WTC11 (cell line): Measurements from ENCODE around the gene CTNNA2. TPM values are rescaled to one million over a fixed set of nuclear protein-coding genes. Genes with fewer than 3 reads are reported as not detected.

Experiments used
- ATAC-seq: fragments of 200-7000 bp; cut with Tn5 transposase; 2 replicates; pipeline ENCODE4 v1.10.0; 2021; ENCODE audit warnings: mild to moderate bottlenecking, moderate library complexity
- CTCF ChIA-PET: fragments of 300-600 bp; sonication (Branson Sonifier 250); formaldehyde crosslinking; loops from one replicate; lab custom pipeline; 2021; ENCODE audit warnings: antibody characterized with exemption; lab: Charles Lee
- POLR2A ChIA-PET: fragments of 350-600 bp; sonication (Branson Sonifier 250); formaldehyde crosslinking; loops from one replicate; lab custom pipeline; 2021; ENCODE audit warnings: antibody characterized with exemption; lab: Charles Lee
- DNase-seq: peaks from one replicate; pipeline ENCODE4 v3.0.0; 2021; ENCODE audit warnings: low spot score
- H3K27ac Mint-ChIP-seq: 2 replicates; pipeline ENCODE4 v1.8.0; 2021; ENCODE audit warnings: mixed read lengths
- H3K27me3 Mint-ChIP-seq: 2 replicates; pipeline ENCODE4 v1.8.0; 2021; ENCODE audit warnings: low read depth, mild to moderate bottlenecking, moderate library complexity, mixed read lengths
- H3K36me3 Mint-ChIP-seq: 2 replicates; pipeline ENCODE4 v1.8.0; 2021; ENCODE audit warnings: mixed read lengths
- H3K4me1 Mint-ChIP-seq: 2 replicates; pipeline ENCODE4 v1.8.0; 2022; ENCODE audit warnings: mixed read lengths
- H3K4me3 Mint-ChIP-seq: 2 replicates; pipeline ENCODE4 v1.8.0; 2021; ENCODE audit warnings: mild to moderate bottlenecking, moderate library complexity, mixed read lengths
- H3K9me3 Mint-ChIP-seq: 2 replicates; pipeline ENCODE4 v1.8.0; 2021; ENCODE audit warnings: mixed read lengths
- AFF4 ChIP-seq: sonication (generic); formaldehyde crosslinking; IDR thresholded peaks from 2 replicates; pipeline ENCODE4 v1.8.1; 2023; ENCODE audit warnings: mild to moderate bottlenecking, missing genetic modification reagents, borderline replicate concordance
- ATF3 ChIP-seq: sonication (generic); formaldehyde crosslinking; conservative IDR thresholded peaks from 2 replicates; pipeline ENCODE4 v1.8.1; 2022; ENCODE audit warnings: mild to moderate bottlenecking, missing genetic modification reagents
- CREB1 ChIP-seq: sonication (generic); formaldehyde crosslinking; IDR thresholded peaks from 2 replicates; pipeline ENCODE4 v1.8.0; 2023; ENCODE audit warnings: mild to moderate bottlenecking, missing genetic modification reagents
- ETV6 ChIP-seq: sonication (generic); formaldehyde crosslinking; IDR thresholded peaks from 2 replicates; pipeline ENCODE4 v1.8.1; 2022; ENCODE audit warnings: mild to moderate bottlenecking, missing genetic modification reagents
- FOXP1 ChIP-seq: sonication (generic); formaldehyde crosslinking; IDR thresholded peaks from 2 replicates; pipeline ENCODE4 v1.8.0; 2022; ENCODE audit warnings: missing genetic modification reagents, mild to moderate bottlenecking, moderate library complexity, borderline replicate concordance
- MAX ChIP-seq: sonication (generic); formaldehyde crosslinking; IDR thresholded peaks from 2 replicates; pipeline ENCODE4 v1.8.0; 2022; ENCODE audit warnings: mild to moderate bottlenecking, missing genetic modification reagents
- STAT6 ChIP-seq: sonication (generic); formaldehyde crosslinking; conservative IDR thresholded peaks from 2 replicates; pipeline ENCODE4 v1.8.1; 2023; ENCODE audit warnings: mild to moderate bottlenecking, low read depth, missing genetic modification reagents, moderate library complexity
- ZBTB21 ChIP-seq: sonication (generic); formaldehyde crosslinking; IDR thresholded peaks from 2 replicates; pipeline ENCODE4 v1.8.1; 2023; ENCODE audit warnings: mild to moderate bottlenecking, missing genetic modification reagents, borderline replicate concordance
- ZNF121 ChIP-seq: sonication (generic); formaldehyde crosslinking; IDR thresholded peaks from 2 replicates; pipeline ENCODE4 v1.8.0; 2023; ENCODE audit warnings: missing genetic modification reagents
- total RNA-seq: library from RNA; stranded (reverse); gene quantifications from 3 replicates; pipeline ENCODE4 v1.2.3, GENCODE V29; 2021
- TF ChIP-seq, protein P1 (sequence below): fragments of 250-450 bp; sonication (Bioruptor Pico); IDR thresholded peaks from 2 replicates; pipeline ENCODE4 v2.1.2; 2022; ENCODE audit warnings: mild to moderate bottlenecking, moderate library complexity

The CTNNA2 gene
- total RNA-seq, 1 experiment from 2014 or later: 3.8 TPM

DNA sequence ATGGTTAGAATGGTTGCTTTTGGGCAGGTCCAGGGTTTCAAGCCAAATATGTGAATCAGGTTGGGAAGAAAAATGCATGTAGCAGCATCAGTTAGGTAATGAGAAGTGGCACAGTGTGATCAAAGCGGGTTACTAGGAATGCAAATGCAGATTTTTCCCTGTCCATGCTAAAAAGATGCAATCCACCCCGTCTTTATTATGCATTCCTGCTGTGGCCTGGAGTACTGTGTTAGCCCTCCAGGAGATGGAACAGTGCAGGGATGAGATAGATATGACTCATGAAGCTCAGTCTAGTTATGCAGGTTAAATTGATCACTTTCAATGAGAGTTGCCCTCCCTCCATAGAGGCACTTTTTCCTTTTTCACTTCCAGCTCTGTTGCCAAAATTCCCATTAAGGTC is 283.8 kb downstream of the CTNNA2 start:
- Mint-ChIP-seq H3K4me1 (peaks cover 42% of the 10 kb centered on the region), H3K36me3 (peaks cover 11% of the 10 kb centered on the region), H3K27me3 (no peaks in the 10 kb centered on the region), H3K4me3 (no peak overlapping the region), H3K9me3 (peaks cover 20% of the 10 kb centered on the region), H3K27ac (no peak overlapping the region)
- ChIA-PET CTCF (interaction anchor here (0.8 kb wide), 1 partner anchor 126 kb away, joined by 3 read pairs; no protein-coding TSS in a partner anchor), POLR2A (no interaction called here)
- TF ChIP-seq ZBTB21 (CRISPR knock-in tag): no peak
- TF ChIP-seq STAT6 (CRISPR knock-in tag): no peak
- no peak for TF ChIP-seq AFF4 (CRISPR knock-in tag)
- TF ChIP-seq, protein P1, sequence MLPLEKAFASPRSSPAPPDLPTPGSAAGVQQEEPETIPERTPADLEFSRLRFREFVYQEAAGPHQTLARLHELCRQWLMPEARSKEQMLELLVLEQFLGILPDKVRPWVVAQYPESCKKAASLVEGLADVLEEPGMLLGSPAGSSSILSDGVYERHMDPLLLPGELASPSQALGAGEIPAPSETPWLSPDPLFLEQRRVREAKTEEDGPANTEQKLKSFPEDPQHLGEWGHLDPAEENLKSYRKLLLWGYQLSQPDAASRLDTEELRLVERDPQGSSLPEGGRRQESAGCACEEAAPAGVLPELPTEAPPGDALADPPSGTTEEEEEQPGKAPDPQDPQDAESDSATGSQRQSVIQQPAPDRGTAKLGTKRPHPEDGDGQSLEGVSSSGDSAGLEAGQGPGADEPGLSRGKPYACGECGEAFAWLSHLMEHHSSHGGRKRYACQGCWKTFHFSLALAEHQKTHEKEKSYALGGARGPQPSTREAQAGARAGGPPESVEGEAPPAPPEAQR (CRISPR knock-in tag): no peak
- TF ChIP-seq FOXP1: no peak
- peak; percentile 41 for ATAC-seq
- DNase-seq: no peak

DNA sequence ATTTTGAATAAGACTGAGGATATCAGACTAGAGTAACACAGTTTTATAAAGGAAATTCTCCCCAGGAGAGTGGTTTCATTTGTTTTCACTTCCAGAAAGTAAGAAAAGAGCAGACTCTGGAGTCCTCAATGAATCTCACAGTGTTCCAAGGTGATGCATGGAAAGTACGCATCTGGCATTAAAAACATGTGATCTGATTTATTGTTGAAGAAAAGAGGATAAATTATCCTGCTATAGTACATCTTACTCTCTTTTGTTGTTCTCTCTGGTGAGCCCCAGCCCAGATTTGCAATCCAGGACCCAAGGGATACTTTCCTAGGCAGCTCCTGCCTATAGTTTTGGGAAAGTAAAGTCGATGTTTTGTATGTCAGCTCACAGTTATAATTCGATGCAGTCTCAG is 285.9 kb downstream of the CTNNA2 start:
- Mint-ChIP-seq H3K27me3 (no peaks in the 10 kb centered on the region), H3K4me3 (no peak overlapping the region), H3K27ac (peak overlapping the region; percentile 56), H3K36me3 (peaks cover 19% of the 10 kb centered on the region), H3K9me3 (peaks cover 26% of the 10 kb centered on the region), H3K4me1 (peaks cover 42% of the 10 kb centered on the region)
- DNase-seq (no peak), ATAC-seq (no peak)
- POLR2A ChIA-PET: no interaction called here
- CTCF ChIA-PET: no interaction called here
- TF ChIP-seq MAX (CRISPR knock-in tag) (no peak), ETV6 (no peak), AFF4 (CRISPR knock-in tag) (no peak)

- Mint-ChIP-seq H3K27me3 (no peaks in the 10 kb centered on the region; the same call in 1 of the 2 replicates), H3K36me3 (peaks cover 21% of the 10 kb centered on the region)
- no peak for TF ChIP-seq CREB1
- TF ChIP-seq ZNF121 (CRISPR knock-in tag): no peak
- TF ChIP-seq ATF3 (CRISPR knock-in tag): no peak
- TF ChIP-seq, all 79 proteins: peak for 0
- Mint-ChIP-seq H3K4me3 (no peak overlapping the region), H3K9me3 (peaks cover 28% of the 10 kb centered on the region), H3K27ac (no peak overlapping the region), H3K4me1 (peaks cover 42% of the 10 kb centered on the region)
- ChIA-PET POLR2A (no interaction called here), CTCF (no interaction called here)
- no peak for DNase-seq
- ATAC-seq: no peak
Observed at GRCh38 chr2:79799729-79800128, 286.9 kb downstream of the CTNNA2 start.
